Neural cell (in vitro differentiated cells): Measurements from ENCODE around the gene UBAP2L.

Experiments used
- EZH2 ChIP-seq: fragments of 200-600, 300-800 bp; shearing (Covaris generic), sonication (generic); IDR thresholded peaks from 2 replicates; pipeline ENCODE4 v1.6.1; 2014; ENCODE audit warnings: antibody characterized with exemption, low read length, borderline replicate concordance, mild to moderate bottlenecking; ENCODE audit not compliant: insufficient read depth, poor library complexity, severe bottlenecking
- SMC3 ChIP-seq: fragments of 450-650 bp; conservative IDR thresholded peaks from 2 replicates; pipeline ENCODE4 v1.6.1; 2014; ENCODE audit warnings: antibody characterized with exemption, mild to moderate bottlenecking, moderate library complexity; ENCODE audit not compliant: poor library complexity
- TF ChIP-seq, protein P1 (sequence below): fragments of 450-650 bp; IDR thresholded peaks from 2 replicates; pipeline ENCODE4 v1.5.1; 2014; ENCODE audit warnings: antibody characterized with exemption, mild to moderate bottlenecking, moderate library complexity; ENCODE audit not compliant: poor library complexity, severe bottlenecking

DNA sequence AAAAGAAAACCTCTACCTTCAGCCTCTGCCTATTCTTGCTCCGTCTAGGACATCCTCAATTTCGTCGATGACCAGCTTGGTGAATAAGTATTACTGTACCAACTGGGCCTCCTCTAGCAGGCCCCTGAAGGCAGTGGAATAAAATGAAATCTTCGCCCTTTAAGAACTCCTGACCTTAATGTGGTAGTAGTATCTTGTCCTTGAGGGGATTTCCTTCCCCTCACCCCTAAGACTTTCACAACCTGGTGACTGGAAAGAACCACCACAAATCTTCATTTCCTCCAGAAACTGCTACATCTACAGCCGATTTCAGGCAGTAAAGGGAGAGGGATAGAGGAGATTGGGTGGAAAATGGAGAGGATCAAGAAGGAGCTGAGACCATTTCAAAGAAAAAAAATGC is 50.1 kb downstream of the UBAP2L start:
- no peak for TF ChIP-seq SMC3
- TF ChIP-seq, protein P1, sequence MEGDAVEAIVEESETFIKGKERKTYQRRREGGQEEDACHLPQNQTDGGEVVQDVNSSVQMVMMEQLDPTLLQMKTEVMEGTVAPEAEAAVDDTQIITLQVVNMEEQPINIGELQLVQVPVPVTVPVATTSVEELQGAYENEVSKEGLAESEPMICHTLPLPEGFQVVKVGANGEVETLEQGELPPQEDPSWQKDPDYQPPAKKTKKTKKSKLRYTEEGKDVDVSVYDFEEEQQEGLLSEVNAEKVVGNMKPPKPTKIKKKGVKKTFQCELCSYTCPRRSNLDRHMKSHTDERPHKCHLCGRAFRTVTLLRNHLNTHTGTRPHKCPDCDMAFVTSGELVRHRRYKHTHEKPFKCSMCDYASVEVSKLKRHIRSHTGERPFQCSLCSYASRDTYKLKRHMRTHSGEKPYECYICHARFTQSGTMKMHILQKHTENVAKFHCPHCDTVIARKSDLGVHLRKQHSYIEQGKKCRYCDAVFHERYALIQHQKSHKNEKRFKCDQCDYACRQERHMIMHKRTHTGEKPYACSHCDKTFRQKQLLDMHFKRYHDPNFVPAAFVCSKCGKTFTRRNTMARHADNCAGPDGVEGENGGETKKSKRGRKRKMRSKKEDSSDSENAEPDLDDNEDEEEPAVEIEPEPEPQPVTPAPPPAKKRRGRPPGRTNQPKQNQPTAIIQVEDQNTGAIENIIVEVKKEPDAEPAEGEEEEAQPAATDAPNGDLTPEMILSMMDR: no peak
- no peak for TF ChIP-seq EZH2
